ENCODE measurements around the gene TAS2R41.

GRCh38 chr7:143460271-143460979 lies 17.2 kb upstream of the TAS2R41 start:
- TF ChIP-seq CTCF (IDR thresholded peaks at IDR 0.05) (no peak), POLR2A (IDR thresholded peaks at IDR 0.05) (no peak), EP300 (IDR thresholded peaks at IDR 0.05; ENCODE audit: low read depth) (no peak)

All from transverse colon (tissue), 3 donors.